Activated CD8-positive, alpha-beta memory T cell treated with anti-CD3 and anti-CD28 coated beads for 24 hours (primary cell): Measurements from ENCODE around the gene RAET1E.
A peak's percentile ranks its signal among the peaks of the same experiment; 100 is the strongest.
"Not testable (repeated sequence)": the region's sequence is repeated elsewhere in the genome, so short reads cannot be mapped to it uniquely, and the experiment has no call there.

ENCODE experiments used
- DNase-seq: peaks from one replicate; pipeline ENCODE4 v3.0.0-alpha.2; 2020

The RAET1E gene

GRCh38 chr6:149897855-149898744 lies at the start of gene RAET1E:
Gene RAET1E (minus strand): TSS chr6:149898113. CDS start chr6:149890901, 7,212 bp downstream.
- peak; percentile 38 for DNase-seq

- DNase-seq = not testable (repeated sequence)
These were observed 49.6 kb upstream of the RAET1E start for GRCh38 chr6:149947533-149947932.

GRCh38 chr6:149946631-149947030 lies 48.7 kb upstream of the RAET1E start:
- not testable (repeated sequence) for DNase-seq

GRCh38 chr6:149945276-149945675 lies 47.4 kb upstream of the RAET1E start:
- DNase-seq = peak; percentile 41

- peak; percentile 52 for DNase-seq
These were observed 45.4 kb upstream of the RAET1E start for GRCh38 chr6:149943321-149943720.

GRCh38 chr6:149942461-149942829 lies 44.5 kb upstream of the RAET1E start:
- no peak for DNase-seq

GRCh38 chr6:149941583-149942460 lies 43.9 kb upstream of the RAET1E start, which contains the start of gene ULBP2:
Gene ULBP2 (plus strand): TSS chr6:149942014. CDS start chr6:149942073, 59 bp downstream.
- peak; percentile 92 for DNase-seq

- DNase-seq = no peak
These were observed 42.7 kb upstream of the RAET1E start for GRCh38 chr6:149940672-149940982.

GRCh38 chr6:149939909-149940671 lies 42.2 kb upstream of the RAET1E start:
- peak; percentile 54 for DNase-seq

GRCh38 chr6:149939356-149939648 lies 41.4 kb upstream of the RAET1E start:
- DNase-seq = no peak

- peak; percentile 79 for DNase-seq
These were observed 40.9 kb upstream of the RAET1E start for GRCh38 chr6:149938571-149939355.

- not testable (repeated sequence) for DNase-seq
These were observed 40.2 kb upstream of the RAET1E start for GRCh38 chr6:149938013-149938570.

GRCh38 chr6:149936743-149937142 lies 38.8 kb upstream of the RAET1E start:
- DNase-seq = peak; percentile 56

- DNase-seq = peak; percentile 58
These were observed 37.8 kb upstream of the RAET1E start for GRCh38 chr6:149935668-149936067.

- DNase-seq = peak; percentile 55
These were observed 37.3 kb upstream of the RAET1E start for GRCh38 chr6:149935246-149935645.

GRCh38 chr6:149934249-149935156 lies 36.6 kb upstream of the RAET1E start:
- peak; percentile 86 for DNase-seq

- peak; percentile 50 for DNase-seq
These were observed 35.5 kb upstream of the RAET1E start for GRCh38 chr6:149933461-149933860.

- peak; percentile 41 for DNase-seq
These were observed 35.1 kb upstream of the RAET1E start for GRCh38 chr6:149933036-149933435.

- no peak for DNase-seq
These were observed 33.6 kb upstream of the RAET1E start for GRCh38 chr6:149931501-149931900.

- peak; percentile 56 for DNase-seq
These were observed 31.5 kb upstream of the RAET1E start for GRCh38 chr6:149929422-149929821.

GRCh38 chr6:149927025-149927424 lies 29.1 kb upstream of the RAET1E start:
- peak; percentile 30 for DNase-seq
